ENCODE measurements around the gene USP17L22.
"Not testable (repeated sequence)": the region's sequence is repeated elsewhere in the genome, so short reads cannot be mapped to it uniquely, and the experiment has no call there.

The USP17L22 gene, protein sequence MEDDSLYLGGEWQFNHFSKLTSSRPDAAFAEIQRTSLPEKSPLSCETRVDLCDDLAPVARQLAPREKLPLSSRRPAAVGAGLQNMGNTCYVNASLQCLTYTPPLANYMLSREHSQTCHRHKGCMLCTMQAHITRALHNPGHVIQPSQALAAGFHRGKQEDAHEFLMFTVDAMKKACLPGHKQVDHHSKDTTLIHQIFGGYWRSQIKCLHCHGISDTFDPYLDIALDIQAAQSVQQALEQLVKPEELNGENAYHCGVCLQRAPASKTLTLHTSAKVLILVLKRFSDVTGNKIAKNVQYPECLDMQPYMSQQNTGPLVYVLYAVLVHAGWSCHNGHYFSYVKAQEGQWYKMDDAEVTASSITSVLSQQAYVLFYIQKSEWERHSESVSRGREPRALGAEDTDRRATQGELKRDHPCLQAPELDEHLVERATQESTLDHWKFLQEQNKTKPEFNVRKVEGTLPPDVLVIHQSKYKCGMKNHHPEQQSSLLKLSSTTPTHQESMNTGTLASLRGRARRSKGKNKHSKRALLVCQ

GRCh38 chr4:9267319-9267718, at the start of gene USP17L22:
TSS of gene USP17L22 (plus strand) at chr4:9267619. CDS start at chr4:9267619, 0 bp downstream.
- DNase-seq, result not testable (repeated sequence)

DNA sequence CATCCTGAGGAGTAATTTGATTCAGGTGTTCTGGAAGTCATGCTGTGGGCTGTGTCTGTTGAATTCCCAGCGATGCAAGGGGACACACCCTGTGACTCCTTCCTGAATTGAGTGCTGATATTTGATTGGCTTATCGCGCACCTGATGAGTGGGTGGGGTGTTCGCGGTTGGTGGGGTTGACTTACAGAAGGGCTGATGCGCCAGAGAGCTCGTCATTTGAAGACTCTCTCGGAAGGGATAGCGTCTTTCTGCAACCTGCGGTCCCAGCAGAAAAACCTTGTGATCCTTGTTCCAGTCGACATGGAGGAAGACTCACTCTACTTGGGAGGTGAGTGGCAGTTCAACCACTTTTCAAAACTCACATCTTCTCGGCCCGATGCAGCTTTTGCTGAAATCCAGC, 47.6 kb upstream of the USP17L22 start, which contains the start of gene USP17L12:
TSS of gene USP17L12 (plus strand) at position 301 of the 400 bp plus-strand sequence. CDS start at position 301, 0 bp downstream.
- not testable (repeated sequence) for DNase-seq

DNA sequence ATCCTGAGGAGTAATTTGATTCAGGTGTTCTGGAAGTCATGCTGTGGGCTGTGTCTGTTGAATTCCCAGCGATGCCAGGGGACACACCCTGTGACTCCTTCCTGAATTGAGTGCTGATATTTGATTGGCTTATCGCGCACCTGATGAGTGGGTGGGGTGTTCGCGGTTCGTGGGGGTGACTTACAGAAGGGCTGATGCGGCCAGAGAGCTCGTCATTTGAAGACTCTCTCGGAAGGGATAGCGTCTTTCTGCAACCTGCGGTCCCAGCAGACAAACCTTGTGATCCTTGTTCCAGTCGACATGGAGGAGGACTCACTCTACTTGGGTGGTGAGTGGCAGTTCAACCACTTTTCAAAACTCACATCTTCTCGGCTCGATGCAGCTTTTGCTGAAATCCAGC, 42.8 kb upstream of the USP17L22 start, which contains the start of gene USP17L13:
TSS of gene USP17L13 (plus strand) at position 301 of the 400 bp plus-strand sequence. CDS start at position 301, 0 bp downstream.
- not testable (repeated sequence) for DNase-seq

- DNase-seq, result not testable (repeated sequence)
Measured at GRCh38 chr4:9230249-9230648, 37.2 kb upstream of the USP17L22 start.

DNA sequence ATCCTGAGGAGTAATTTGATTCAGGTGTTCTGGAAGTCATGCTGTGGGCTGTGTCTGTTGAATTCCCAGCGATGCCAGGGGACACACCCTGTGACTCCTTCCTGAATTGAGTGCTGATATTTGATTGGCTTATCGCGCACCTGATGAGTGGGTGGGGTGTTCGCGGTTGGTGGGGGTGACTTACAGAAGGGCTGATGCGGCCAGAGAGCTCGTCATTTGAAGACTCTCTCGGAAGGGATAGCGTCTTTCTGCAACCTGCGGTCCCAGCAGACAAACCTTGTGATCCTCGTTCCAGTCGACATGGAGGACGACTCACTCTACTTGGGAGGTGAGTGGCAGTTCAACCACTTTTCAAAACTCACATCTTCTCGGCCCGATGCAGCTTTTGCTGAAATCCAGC, 33.3 kb upstream of the USP17L22 start, which contains the start of gene USP17L15:
TSS of gene USP17L15 (plus strand) at position 301 of the 400 bp plus-strand sequence. CDS start at position 301, 0 bp downstream.
- not testable (repeated sequence) for DNase-seq

DNA sequence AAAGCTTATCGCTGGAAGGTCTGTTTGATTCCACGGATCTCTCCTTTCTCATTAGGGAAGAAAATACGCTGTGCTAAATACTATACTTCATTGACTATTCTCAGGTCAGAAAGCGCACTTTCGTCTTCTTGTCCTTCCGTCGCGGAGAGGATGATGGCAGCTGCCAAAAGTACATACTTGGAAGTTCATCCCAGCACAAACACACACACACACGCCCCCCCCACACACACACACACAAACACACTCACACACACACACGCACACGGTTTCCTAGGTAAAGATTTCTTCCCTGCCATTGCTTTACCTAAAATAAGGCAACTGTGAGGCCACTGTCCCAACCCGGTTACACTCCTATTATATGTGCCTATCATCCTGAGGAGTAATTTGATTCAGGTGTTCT, 29.0 kb upstream of the USP17L22 start:
- not testable (repeated sequence) for DNase-seq

DNA sequence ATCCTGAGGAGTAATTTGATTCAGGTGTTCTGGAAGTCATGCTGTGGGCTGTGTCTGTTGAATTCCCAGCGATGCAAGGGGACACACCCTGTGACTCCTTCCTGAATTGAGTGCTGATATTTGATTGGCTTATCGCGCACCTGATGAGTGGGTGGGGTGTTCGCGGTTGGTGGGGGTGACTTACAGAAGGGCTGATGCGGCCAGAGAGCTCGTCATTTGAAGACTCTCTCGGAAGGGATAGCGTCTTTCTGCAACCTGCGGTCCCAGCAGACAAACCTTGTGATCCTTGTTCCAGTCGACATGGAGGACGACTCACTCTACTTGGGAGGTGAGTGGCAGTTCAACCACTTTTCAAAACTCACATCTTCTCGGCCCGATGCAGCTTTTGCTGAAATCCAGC, 23.8 kb upstream of the USP17L22 start, which contains the start of gene USP17L17:
TSS of gene USP17L17 (plus strand) at position 301 of the 400 bp plus-strand sequence. CDS start at position 301, 0 bp downstream.
- DNase-seq, result not testable (repeated sequence)

DNA sequence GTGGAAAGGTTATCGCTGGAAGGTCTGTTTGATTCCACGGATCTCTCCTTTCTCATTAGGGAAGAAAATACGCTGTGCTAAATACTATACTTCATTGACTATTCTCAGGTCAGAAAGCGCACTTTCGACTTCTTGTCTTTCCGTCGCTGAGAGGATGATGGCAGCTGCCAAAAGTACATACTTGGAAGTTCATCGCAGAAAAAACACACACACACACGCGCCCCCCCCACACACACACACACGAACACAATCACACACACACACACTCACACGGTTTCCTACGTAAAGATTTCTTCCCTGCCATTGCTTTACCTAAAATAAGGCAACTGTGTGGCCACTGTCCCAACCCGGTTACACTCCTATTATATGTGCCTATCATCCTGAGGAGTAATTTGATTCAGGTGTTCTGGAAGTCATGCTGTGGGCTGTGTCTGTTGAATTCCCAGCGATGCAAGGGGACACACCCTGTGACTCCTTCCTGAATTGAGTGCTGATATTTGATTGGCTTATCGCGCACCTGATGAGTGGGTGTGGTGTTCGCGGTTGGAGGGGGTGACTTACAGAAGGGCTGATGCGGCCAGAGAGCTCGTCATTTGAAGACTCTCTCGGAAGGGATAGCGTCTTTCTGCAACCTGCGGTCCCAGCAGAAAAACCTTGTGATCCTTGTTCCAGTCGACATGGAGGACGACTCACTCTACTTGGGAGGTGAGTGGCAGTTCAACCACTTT, 19.3 kb upstream of the USP17L22 start, which contains the start of gene USP17L18:
TSS of gene USP17L18 (plus strand) at position 678 of the 728 bp plus-strand sequence. CDS start at position 678, 0 bp downstream.
- not testable (repeated sequence) for DNase-seq

DNA sequence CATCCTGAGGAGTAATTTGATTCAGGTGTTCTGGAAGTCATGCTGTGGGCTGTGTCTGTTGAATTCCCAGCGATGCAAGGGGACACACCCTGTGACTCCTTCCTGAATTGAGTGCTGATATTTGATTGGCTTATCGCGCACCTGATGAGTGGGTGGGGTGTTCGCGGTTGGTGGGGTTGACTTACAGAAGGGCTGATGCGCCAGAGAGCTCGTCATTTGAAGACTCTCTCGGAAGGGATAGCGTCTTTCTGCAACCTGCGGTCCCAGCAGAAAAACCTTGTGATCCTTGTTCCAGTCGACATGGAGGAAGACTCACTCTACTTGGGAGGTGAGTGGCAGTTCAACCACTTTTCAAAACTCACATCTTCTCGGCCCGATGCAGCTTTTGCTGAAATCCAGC, 14.3 kb upstream of the USP17L22 start, which contains the start of gene USP17L19:
TSS of gene USP17L19 (plus strand) at position 301 of the 400 bp plus-strand sequence. CDS start at position 301, 0 bp downstream.
- DNase-seq, result not testable (repeated sequence)

- DNase-seq, result not testable (repeated sequence)
Measured at GRCh38 chr4:9257824-9258223, 9.6 kb upstream of the USP17L22 start, which contains the start of gene USP17L20. TSS of gene USP17L20 (plus strand) at chr4:9258124. CDS start at chr4:9258124, 0 bp downstream.

DNA sequence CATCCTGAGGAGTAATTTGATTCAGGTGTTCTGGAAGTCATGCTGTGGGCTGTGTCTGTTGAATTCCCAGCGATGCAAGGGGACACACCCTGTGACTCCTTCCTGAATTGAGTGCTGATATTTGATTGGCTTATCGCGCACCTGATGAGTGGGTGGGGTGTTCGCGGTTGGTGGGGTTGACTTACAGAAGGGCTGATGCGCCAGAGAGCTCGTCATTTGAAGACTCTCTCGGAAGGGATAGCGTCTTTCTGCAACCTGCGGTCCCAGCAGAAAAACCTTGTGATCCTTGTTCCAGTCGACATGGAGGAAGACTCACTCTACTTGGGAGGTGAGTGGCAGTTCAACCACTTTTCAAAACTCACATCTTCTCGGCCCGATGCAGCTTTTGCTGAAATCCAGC, 4.8 kb upstream of the USP17L22 start, which contains the start of gene USP17L21:
TSS of gene USP17L21 (plus strand) at position 301 of the 400 bp plus-strand sequence. CDS start at position 301, 0 bp downstream.
- not testable (repeated sequence) for DNase-seq

DNA sequence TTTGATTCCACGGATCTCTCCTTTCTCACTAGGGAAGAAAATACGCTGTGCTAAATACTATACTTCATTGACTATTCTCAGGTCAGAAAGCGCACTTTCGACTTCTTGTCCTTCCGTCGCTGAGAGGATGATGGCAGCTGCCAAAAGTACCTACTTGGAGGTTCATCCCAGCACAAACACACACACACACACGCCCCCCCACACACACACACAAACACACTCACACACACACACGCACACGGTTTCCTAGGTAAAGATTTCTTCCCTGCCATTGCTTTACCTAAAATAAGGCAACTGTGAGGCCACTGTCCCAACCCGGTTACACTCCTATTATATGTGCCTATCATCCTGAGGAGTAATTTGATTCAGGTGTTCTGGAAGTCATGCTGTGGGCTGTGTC, 4.3 kb downstream of the USP17L22 start:
- DNase-seq, result not testable (repeated sequence)

Data from erythroblast (primary cell).